GM08714 (cell line): Measurements from ENCODE around the gene NXN.

Experiments
- H3K4me3 ChIP-seq: fragments of 200-500 bp; sonication (Bioruptor generic); 2 replicates; pipeline ENCODE4 v1.5.1; 2014; ENCODE audit warnings: mild to moderate bottlenecking, low read length, inconsistent platforms
- ZNF274 ChIP-seq: IDR thresholded peaks from 2 replicates; pipeline ENCODE4 v1.6.1; 2012; ENCODE audit warnings: mild to moderate bottlenecking, low read depth, low read length

Gene NXN

GRCh38 chr17:1011138-1011537 is 31.6 kb upstream of the NXN start:
- no peak for TF ChIP-seq ZNF274

GRCh38 chr17:1010586-1010985 is 31.0 kb upstream of the NXN start:
- no peak for TF ChIP-seq ZNF274

More at GRCh38 chr17:1011138-1011537, 31.6 kb upstream of the NXN start:
- H3K4me3 ChIP-seq, result no peak overlapping the region

GRCh38 chr17:1010086-1010450 is 30.5 kb upstream of the NXN start:
- TF ChIP-seq ZNF274, result no peak

More at GRCh38 chr17:1010586-1010985, 31.0 kb upstream of the NXN start:
- no peak overlapping the region for H3K4me3 ChIP-seq

GRCh38 chr17:1009229-1010085 is 29.9 kb upstream of the NXN start:
- no peak overlapping the region for H3K4me3 ChIP-seq
- TF ChIP-seq ZNF274, result no peak

More at GRCh38 chr17:1010086-1010450, 30.5 kb upstream of the NXN start:
- H3K4me3 ChIP-seq, result no peak overlapping the region

GRCh38 chr17:1008008-1008761 is 28.6 kb upstream of the NXN start:
- no peak overlapping the region for H3K4me3 ChIP-seq
- no peak for TF ChIP-seq ZNF274

- no peak for TF ChIP-seq ZNF274
- no peak overlapping the region for H3K4me3 ChIP-seq
Observed at GRCh38 chr17:1007310-1008007, 27.9 kb upstream of the NXN start.

DNA sequence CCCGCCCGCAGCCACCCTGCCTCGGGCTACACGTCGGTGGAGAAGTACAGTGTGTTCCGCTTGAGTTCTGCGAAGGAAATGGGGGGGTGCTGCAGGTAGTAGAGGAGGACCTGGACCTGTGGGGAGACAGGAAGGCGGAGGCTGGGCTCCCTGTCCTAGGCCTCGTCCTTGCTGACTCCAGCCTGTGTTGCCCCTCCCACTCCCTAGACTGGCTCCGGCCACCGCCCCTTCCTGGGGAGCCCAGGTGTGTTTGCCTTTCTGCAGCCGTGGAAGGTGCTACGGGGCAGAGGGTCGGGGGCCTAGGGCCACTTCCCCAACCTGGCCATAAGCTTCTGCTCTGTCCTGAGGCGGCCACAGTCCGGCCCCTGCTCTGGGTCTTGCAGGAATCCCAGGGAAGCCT is 26.5 kb upstream of the NXN start:
- H3K4me3 ChIP-seq, result no peak overlapping the region
- no peak for TF ChIP-seq ZNF274

- TF ChIP-seq ZNF274, result no peak
- H3K4me3 ChIP-seq, result no peak overlapping the region
Observed at GRCh38 chr17:1005361-1005946, 25.9 kb upstream of the NXN start.

DNA sequence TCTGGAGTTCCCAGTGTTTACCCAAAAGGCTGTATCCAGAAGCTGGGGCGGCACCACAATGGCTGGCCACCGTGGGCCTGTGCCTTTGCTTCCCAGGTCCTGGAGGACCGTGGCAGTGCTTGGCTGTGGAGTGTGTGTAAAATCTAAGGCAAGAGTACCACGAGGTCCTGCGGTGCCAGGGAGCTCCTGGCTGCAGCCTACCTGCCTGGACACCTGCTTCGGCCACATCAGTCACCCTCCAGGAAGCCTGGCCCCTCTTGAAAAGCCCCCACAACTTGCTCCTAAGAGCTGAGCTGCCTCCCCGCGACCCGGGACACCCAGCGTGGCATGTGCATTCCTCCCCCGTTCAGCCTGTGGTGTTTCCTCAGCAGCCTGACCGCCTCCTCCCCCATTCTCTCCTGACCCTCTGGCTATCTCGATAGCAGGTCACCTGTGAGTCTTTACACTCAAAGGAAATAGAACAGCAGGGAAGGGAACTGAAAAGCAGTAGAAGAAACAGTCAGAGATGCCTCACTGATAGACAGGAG is 25.3 kb upstream of the NXN start:
- H3K4me3 ChIP-seq, result no peak overlapping the region
- no peak for TF ChIP-seq ZNF274

DNA sequence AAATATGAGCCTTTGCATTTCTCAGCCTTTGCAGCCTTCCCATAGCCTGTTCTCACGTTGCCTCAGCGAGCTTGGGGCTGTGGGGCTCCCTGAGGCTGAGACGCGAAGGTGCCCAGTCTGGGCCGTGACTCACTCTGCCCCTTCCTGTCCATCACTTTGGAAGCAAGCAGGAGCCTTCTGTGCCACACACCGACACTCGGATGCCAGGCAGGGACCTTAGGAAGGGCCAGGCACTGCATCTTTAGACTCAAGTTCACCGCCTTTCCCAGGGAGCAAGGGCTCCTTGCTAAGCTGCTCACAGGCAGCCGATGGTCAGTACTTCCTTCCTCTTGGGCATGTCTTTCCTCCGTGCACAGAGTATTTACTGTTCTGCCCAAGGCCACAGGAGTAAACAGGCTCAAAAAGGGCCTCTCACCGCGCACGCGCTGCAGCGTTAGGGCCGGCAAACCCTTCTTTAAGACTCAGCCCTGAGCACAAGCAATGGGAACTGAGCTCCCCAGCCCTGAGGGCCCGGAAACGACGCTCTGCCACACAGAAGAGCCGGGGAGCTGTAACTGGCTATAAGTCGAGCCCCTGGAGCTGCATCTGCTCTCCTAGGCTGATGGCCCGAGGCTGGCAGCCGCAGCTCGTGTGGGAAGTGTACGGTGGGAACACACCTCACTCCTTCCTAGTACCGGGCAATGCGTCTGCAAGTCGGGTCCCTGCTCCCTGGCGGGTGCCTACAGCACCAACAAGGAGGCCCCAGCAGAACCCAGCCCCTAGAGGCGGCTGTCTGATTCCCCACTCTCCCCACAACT is 24.6 kb upstream of the NXN start:
- no peak for TF ChIP-seq ZNF274
- no peak overlapping the region for H3K4me3 ChIP-seq

- H3K4me3 ChIP-seq, result no peak overlapping the region
Observed at GRCh38 chr17:1003633-1003971, 24.0 kb upstream of the NXN start.

DNA sequence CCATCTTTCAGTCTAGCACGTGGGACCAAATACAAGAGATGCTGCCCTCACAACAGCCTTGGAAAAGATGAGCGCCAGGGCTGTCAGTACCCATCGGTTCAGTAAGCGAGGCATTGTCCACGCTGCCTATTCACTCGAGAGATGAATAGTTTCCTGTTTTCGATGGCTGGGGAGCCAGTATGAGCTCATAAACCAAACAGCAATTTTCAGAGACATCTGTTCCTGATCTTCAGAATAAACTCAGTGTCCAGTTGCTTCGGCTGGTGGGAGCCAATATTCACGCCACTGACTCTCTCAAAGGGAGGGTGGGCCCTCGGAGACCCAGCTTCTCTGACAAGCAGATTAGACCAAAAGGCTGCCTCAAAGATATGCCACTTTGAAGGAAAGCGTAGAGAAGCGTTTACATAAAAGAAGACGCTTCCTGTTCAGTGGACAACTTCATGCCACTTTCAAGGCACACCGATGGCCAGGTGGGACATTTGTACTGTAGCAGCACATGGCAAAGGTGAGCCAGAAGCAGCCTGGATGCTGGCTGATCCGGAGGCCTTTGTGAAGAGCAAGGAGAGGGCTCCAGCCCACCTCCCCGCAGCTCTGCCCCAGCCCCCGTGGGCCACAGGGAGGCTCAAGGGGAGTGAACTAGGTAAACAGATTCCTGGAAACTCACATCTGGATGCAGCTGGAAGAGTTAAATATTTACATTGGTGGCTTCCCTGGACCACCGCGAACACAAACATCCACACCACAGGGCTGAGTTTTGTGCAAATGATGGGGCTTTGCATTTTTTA is 23.4 kb upstream of the NXN start:
- TF ChIP-seq ZNF274, result no peak
- no peak overlapping the region for H3K4me3 ChIP-seq

More at GRCh38 chr17:1003633-1003971, 24.0 kb upstream of the NXN start:
- no peak for TF ChIP-seq ZNF274

DNA sequence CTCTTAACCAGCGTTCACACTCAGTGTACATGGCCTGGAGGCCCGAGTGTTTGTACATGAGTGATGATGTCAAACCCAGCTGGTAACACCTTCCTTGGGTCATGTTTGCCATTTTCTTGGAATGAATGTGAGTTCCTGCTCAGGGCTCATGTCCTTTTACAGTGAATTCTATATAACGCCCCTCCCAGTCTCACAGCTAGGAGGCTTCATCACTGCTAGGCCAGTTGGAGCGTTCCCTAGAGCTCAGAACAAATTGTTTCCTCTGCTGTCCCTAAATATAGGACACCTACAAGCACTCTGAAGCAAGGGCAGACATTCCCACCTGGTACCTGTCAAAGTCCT is 22.8 kb upstream of the NXN start:
- H3K4me3 ChIP-seq, result no peak overlapping the region
- no peak for TF ChIP-seq ZNF274
